Progenitor cell of endocrine pancreas (in vitro differentiated cells): ENCODE results near the gene NUDT16L1. TPM values are rescaled to one million over a fixed set of nuclear protein-coding genes. Genes with fewer than 3 reads are reported as not detected.

Source experiments
- DNase-seq: peaks from one replicate; pipeline ENCODE4 v3.0.0; 2021; ENCODE audit warnings: low spot score; ENCODE audit not compliant: unreplicated experiment
- H3K27ac Mint-ChIP-seq: 2 replicates; pipeline ENCODE4 v1.8.0; 2021; ENCODE audit warnings: mild to moderate bottlenecking, moderate library complexity, mixed read lengths
- H3K27me3 Mint-ChIP-seq: 2 replicates; pipeline ENCODE4 v1.8.0; 2021; ENCODE audit warnings: mixed read lengths
- H3K36me3 Mint-ChIP-seq: 2 replicates; pipeline ENCODE4 v1.8.0; 2022; ENCODE audit warnings: mixed read lengths; ENCODE audit not compliant: insufficient read depth
- H3K4me1 Mint-ChIP-seq: 2 replicates; pipeline ENCODE4 v1.8.0; 2021; ENCODE audit warnings: low read depth, mixed read lengths
- H3K4me3 Mint-ChIP-seq: 2 replicates; pipeline ENCODE4 v1.8.0; 2021; ENCODE audit warnings: low read depth, mild to moderate bottlenecking, moderate library complexity, mixed read lengths
- H3K9me3 Mint-ChIP-seq: 2 replicates; pipeline ENCODE4 v1.8.0; 2021; ENCODE audit warnings: low read depth, mixed read lengths
- CTCF ChIP-seq: fragments of 200-600 bp; sonication (generic); IDR thresholded peaks from one replicate; pipeline ENCODE4 v1.5.0; 2021; ENCODE audit warnings: antibody characterized with exemption, mild to moderate bottlenecking; ENCODE audit not compliant: unreplicated experiment
- total RNA-seq: library from RNA; stranded (reverse); gene quantifications from 2 replicates; pipeline ENCODE4 v1.2.1, GENCODE V29; 2021

The NUDT16L1 gene
- total RNA-seq, 1 donor from 2014 or later = 41.8 TPM

DNA sequence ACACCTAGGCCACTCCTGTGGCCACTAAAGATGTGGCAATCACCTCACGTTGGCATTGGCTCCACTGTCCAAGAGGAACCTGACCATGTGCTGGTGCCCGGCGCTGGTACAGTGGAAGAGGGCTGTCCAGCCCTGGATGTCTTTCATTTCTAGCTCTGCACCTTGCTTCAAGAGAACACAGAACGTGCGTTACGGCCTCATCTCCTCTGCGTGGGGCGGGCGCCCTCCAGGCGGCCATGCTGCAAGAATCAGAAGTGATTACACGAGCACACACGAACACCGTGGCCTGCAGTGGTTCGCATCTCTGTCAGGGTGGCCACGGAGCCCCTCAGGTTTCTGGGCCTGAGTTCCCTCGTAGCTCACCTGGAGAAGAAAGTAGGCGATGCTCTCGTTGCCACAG, 33.3 kb downstream of the NUDT16L1 start:
- Mint-ChIP-seq H3K4me1 (no peaks in the 10 kb centered on the region), H3K27me3 (no peaks in the 10 kb centered on the region), H3K9me3 (no peaks in the 10 kb centered on the region), H3K27ac (no peak overlapping the region), H3K4me3 (no peak overlapping the region), H3K36me3 (peaks cover 13% of the 10 kb centered on the region)
- DNase-seq = no peak
- TF ChIP-seq CTCF = no peak

DNA sequence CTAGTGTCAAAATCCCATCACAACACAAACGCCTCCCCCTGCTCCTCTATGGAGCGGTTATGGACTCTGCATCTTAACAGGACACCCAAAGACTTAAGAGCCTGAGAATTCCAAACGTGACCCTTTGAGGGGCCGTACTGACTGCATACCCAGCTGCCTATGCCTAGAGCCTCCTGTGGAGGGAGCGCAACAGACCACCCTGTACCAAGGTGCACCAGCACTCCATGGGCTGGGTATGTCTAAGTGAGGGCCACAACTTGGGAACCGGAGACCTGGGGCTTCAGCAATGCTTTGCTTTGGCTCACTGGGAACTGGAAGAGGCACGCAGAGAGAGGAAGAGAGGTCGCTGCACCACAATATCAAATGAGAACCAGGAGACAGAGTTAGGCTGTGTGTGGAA, 35.3 kb downstream of the NUDT16L1 start:
- Mint-ChIP-seq H3K27me3 (no peaks in the 10 kb centered on the region), H3K27ac (peak overlapping the region; percentile 39), H3K36me3 (peaks cover 9% of the 10 kb centered on the region), H3K4me3 (no peak overlapping the region), H3K9me3 (no peaks in the 10 kb centered on the region), H3K4me1 (peaks cover 6% of the 10 kb centered on the region)
- no peak for TF ChIP-seq CTCF
- no peak for DNase-seq

DNA sequence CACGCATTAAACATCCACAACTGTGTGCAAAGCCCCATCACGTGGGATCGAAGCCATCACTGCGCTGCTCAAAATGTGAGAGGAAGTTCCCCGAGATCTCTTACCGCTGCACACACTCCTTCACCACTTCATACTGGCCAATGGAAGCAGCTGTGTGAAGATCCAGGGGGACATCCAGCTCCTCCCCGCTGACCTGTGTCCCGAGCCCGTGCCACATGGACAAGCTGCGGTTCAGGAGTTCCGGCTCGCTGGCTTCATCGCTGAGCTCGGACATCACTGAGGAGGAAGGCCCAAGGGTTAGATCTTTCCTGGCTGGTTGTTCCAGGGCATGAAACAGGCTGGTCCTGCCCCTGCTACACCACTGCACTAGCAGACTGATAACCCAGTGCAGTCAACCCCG, 36.5 kb downstream of the NUDT16L1 start:
- Mint-ChIP-seq H3K4me3 (no peak overlapping the region), H3K27me3 (no peaks in the 10 kb centered on the region), H3K36me3 (peaks cover 9% of the 10 kb centered on the region), H3K27ac (no peak overlapping the region), H3K9me3 (no peaks in the 10 kb centered on the region), H3K4me1 (peaks cover 7% of the 10 kb centered on the region)
- DNase-seq = no peak
- TF ChIP-seq CTCF = no peak

GRCh38 chr16:4733211-4733742, 39.9 kb downstream of the NUDT16L1 start:
- H3K4me1 Mint-ChIP-seq = peaks cover 11% of the 10 kb centered on the region
- no peaks in the 10 kb centered on the region for H3K9me3 Mint-ChIP-seq
- no peak for DNase-seq
- peaks cover 6% of the 10 kb centered on the region for H3K27me3 Mint-ChIP-seq
- no peak for TF ChIP-seq CTCF
- H3K36me3 Mint-ChIP-seq = peaks cover 6% of the 10 kb centered on the region
- peak overlapping the region; percentile 97 for H3K27ac Mint-ChIP-seq
- H3K4me3 Mint-ChIP-seq = peak overlapping the region; percentile 95

GRCh38 chr16:4733747-4734062, 40.3 kb downstream of the NUDT16L1 start:
- TF ChIP-seq CTCF = no peak
- Mint-ChIP-seq H3K27me3 (peaks cover 6% of the 10 kb centered on the region), H3K27ac (peak overlapping the region; percentile 97), H3K4me1 (peaks cover 11% of the 10 kb centered on the region), H3K4me3 (peak overlapping the region; percentile 95), H3K9me3 (no peaks in the 10 kb centered on the region), H3K36me3 (peaks cover 4% of the 10 kb centered on the region)
- no peak for DNase-seq
